ENCODE measurements around the gene LAMB4. TPM values are rescaled to one million over a fixed set of nuclear protein-coding genes. Genes with fewer than 3 reads are reported as not detected.

Gene LAMB4
- total RNA-seq, 1 donor from 2014 or later = not detected

- peak in 1 of 2 donors; percentile 17 for ATAC-seq
- intact Hi-C loops (cut with DNase I) = no loop called here
- no peak for DNase-seq
These were observed 56.7 kb downstream of the LAMB4 start for GRCh38 chr7:108073305-108074070.

GRCh38 chr7:108072739-108073138 is 57.4 kb downstream of the LAMB4 start:
- no peak overlapping the region for H3K27ac ChIP-seq
- no peak for DNase-seq
- no peaks in the 10 kb centered on the region for H3K27me3 ChIP-seq (ENCODE audit: low read depth)
- no peaks in the 10 kb centered on the region for H3K9me3 ChIP-seq
- no peaks in the 10 kb centered on the region for H3K36me3 ChIP-seq
- ATAC-seq = no peak
- TF ChIP-seq, protein P1, sequence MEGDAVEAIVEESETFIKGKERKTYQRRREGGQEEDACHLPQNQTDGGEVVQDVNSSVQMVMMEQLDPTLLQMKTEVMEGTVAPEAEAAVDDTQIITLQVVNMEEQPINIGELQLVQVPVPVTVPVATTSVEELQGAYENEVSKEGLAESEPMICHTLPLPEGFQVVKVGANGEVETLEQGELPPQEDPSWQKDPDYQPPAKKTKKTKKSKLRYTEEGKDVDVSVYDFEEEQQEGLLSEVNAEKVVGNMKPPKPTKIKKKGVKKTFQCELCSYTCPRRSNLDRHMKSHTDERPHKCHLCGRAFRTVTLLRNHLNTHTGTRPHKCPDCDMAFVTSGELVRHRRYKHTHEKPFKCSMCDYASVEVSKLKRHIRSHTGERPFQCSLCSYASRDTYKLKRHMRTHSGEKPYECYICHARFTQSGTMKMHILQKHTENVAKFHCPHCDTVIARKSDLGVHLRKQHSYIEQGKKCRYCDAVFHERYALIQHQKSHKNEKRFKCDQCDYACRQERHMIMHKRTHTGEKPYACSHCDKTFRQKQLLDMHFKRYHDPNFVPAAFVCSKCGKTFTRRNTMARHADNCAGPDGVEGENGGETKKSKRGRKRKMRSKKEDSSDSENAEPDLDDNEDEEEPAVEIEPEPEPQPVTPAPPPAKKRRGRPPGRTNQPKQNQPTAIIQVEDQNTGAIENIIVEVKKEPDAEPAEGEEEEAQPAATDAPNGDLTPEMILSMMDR (IDR thresholded peaks at IDR 0.05) = no peak
- intact Hi-C loops (cut with DNase I) = no loop called here
- no peak overlapping the region for H3K4me3 ChIP-seq
- peaks cover 4% of the 10 kb centered on the region for H3K4me1 ChIP-seq

More at GRCh38 chr7:108073305-108074070, 56.7 kb downstream of the LAMB4 start:
- peaks cover 9% of the 10 kb centered on the region for H3K4me1 ChIP-seq
- no peaks in the 10 kb centered on the region for H3K9me3 ChIP-seq
- H3K27me3 ChIP-seq (ENCODE audit: low read depth) = no peaks in the 10 kb centered on the region
- TF ChIP-seq, protein P1 (IDR thresholded peaks at IDR 0.05) = no peak
- no peak overlapping the region for H3K4me3 ChIP-seq
- H3K27ac ChIP-seq = no peak overlapping the region
- H3K36me3 ChIP-seq = no peaks in the 10 kb centered on the region

DNA sequence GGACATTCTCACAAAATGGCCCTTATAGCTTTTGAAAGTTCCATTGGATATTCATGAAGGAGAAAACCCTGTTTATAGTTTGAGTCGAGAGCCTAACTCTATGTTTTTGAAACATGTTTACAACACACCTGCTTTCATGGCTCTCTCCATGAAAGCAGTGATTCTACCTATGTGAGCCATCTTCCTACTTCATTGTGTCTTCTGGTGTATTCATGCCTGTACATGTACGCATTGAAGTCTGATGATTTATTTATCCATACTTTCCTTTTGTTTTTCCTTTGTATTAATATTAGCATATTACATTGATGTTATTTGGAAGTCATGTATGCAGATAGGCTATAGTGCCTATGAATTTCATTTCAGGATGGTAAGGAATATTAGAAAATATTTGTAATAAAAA is 58.0 kb downstream of the LAMB4 start:
- no peaks in the 10 kb centered on the region for H3K36me3 ChIP-seq
- TF ChIP-seq, protein P1 (IDR thresholded peaks at IDR 0.05) = no peak
- no peak overlapping the region for H3K27ac ChIP-seq
- H3K4me3 ChIP-seq = no peak overlapping the region
- intact Hi-C loops (cut with DNase I) = no loop called here
- no peak for ATAC-seq
- H3K4me1 ChIP-seq = peaks cover 4% of the 10 kb centered on the region
- no peaks in the 10 kb centered on the region for H3K9me3 ChIP-seq
- DNase-seq = no peak
- H3K27me3 ChIP-seq (ENCODE audit: low read depth) = no peaks in the 10 kb centered on the region

DNA sequence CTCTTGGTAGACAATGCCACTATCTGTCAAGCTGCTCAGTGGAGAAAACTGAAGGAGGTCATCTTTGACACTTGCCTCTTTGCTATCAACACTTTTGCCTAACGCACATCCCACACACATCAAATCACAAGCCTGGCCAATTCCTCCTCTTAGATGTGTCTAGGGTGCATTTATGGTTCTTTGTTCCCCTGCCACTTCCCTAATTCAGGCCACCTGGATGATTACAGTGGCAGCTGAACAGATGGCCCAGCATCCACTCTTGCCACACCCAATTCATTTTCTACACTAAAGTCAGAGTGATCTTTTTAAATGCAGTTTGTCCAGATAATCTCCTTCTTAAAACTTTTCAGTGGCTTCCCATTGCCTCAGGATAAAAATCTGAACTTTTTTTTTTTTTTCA is 58.6 kb downstream of the LAMB4 start:
- no peaks in the 10 kb centered on the region for H3K9me3 ChIP-seq
- H3K27me3 ChIP-seq (ENCODE audit: low read depth) = no peaks in the 10 kb centered on the region
- no peak overlapping the region for H3K4me3 ChIP-seq
- DNase-seq = no peak
- H3K27ac ChIP-seq = no peak overlapping the region
- TF ChIP-seq, protein P1 (IDR thresholded peaks at IDR 0.05) = no peak
- no peaks in the 10 kb centered on the region for H3K36me3 ChIP-seq
- H3K4me1 ChIP-seq = peaks cover 4% of the 10 kb centered on the region
- intact Hi-C loops (cut with DNase I) = no loop called here
- no peak for ATAC-seq

DNA sequence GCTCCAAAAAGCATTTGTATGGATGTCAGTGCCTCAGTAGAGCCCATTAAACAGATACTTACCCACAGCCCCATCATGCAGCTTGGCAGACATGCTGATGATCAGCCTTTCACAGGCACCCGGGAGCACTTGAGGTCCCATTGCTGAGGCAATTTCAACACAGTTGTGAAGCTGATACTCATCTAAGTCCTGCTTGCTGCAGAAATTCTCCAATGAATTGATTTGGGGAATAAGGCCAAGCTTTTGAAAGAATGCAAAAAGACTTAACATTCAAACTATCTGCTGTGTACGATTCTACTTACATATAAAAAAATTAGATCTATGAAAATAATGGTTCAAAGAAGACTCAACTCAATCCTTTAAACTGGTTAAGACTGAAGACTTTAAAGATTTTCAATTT is 60.5 kb downstream of the LAMB4 start:
- TF ChIP-seq, protein P1 (IDR thresholded peaks at IDR 0.05) = no peak
- no peak overlapping the region for H3K4me3 ChIP-seq
- ATAC-seq (no peak), DNase-seq (no peak)
- H3K9me3 ChIP-seq = no peaks in the 10 kb centered on the region
- H3K36me3 ChIP-seq = no peaks in the 10 kb centered on the region
- no peaks in the 10 kb centered on the region for H3K27me3 ChIP-seq (ENCODE audit: low read depth)
- H3K4me1 ChIP-seq = peaks cover 4% of the 10 kb centered on the region
- intact Hi-C loops (cut with DNase I) = no loop called here
- H3K27ac ChIP-seq = no peak overlapping the region
